Measurements from ENCODE around the gene DSCAM.

- TF ChIP-seq FOXP2 (optimal IDR thresholded peaks at IDR 0.05; ENCODE audit: borderline replicate concordance, extremely low read depth, extremely low read length, insufficient read depth) (no peak), POLR2AphosphoS5 (IDR thresholded peaks at IDR 0.05; ENCODE audit: low read depth, low read length) (no peak), SIN3A (IDR thresholded peaks at IDR 0.05; ENCODE audit: borderline replicate concordance, insufficient read depth, low read length) (no peak), TAF1 (IDR thresholded peaks at IDR 0.05; ENCODE audit: borderline replicate concordance, insufficient read depth, low read length) (no peak)
These were observed 830.3 kb downstream of the DSCAM start for GRCh38 chr21:40016667-40017066.

All from PFSK-1 (cell line).